K562 (cell line): ENCODE data around the gene ZNF609. TPM values are rescaled to one million over a fixed set of nuclear protein-coding genes. Genes with fewer than 3 reads are reported as not detected.

Source experiments
- ATAC-seq: fragments of 200-7000 bp; cut with Tn5 transposase; 3 replicates; pipeline ENCODE4 v1.9.1; 2020; ENCODE audit warnings: moderate library complexity
- BruUV-seq: library from RNA; stranded (reverse); fragments of 400-500 nt; replicated peaks from 2 replicates; lab custom pipeline; 2021; lab: Mats Ljungman, UMichigan
- CTCF ChIA-PET: fragments of 300-600 bp; formaldehyde crosslinking; extraction: SDS; loops from one replicate; lab custom pipeline; 2021; ENCODE audit warnings: low intra/inter-chr PET ratio; lab: Yijun Ruan, JAX
- POLR2A ChIA-PET: fragments of 300-600, 350-650 bp; sonication (Branson Sonifier 250); formaldehyde crosslinking; extraction: SDS; loops from one replicate; lab custom pipeline; 2021; ENCODE audit warnings: antibody characterized with exemption, inconsistent platforms; lab: Yijun Ruan, JAX
- DNase-seq, 4 experiments: peaks; one replicate each; pipeline versions ENCODE4 v3.0.0 to v3.0.0-alpha.2; 2011 to 2018; ENCODE audit warnings: low spot score in 3 of 4, mixed read lengths in 3 of 4; ENCODE audit errors: extremely low read depth in 1 of 4
- FAIRE-seq: peaks from 2 replicates; lab custom pipeline; 2011; peaks lifted over from hg19 to GRCh38; lab: Jason Lieb, UNC
- H2AFZ ChIP-seq: 2 replicates; pipeline ENCODE4 v1.6.0; 2011; ENCODE audit warnings: low read depth, low read length, control low read depth, inconsistent platforms
- H3K27ac ChIP-seq: fragments of 200-600 bp; 3 replicates; pipeline ENCODE4 v1.8.0; 2011; ENCODE audit warnings: low read depth, mild to moderate bottlenecking, control low read depth, inconsistent platforms, low read length, moderate library complexity, mixed read lengths; ENCODE audit errors: extremely low read depth
- H3K27me3 ChIP-seq, 2 experiments: fragments of 300-600 bp in 1 of 2; 2 replicates in 1 of 2; 3 replicates in 1 of 2; pipeline versions ENCODE4 v1.6.0 to v1.8.0; 2011; ENCODE audit warnings: inconsistent platforms in 2 of 2, low read length in 2 of 2, mild to moderate bottlenecking in 1 of 2, mixed read lengths in 1 of 2, moderate library complexity in 1 of 2; ENCODE audit not compliant: control insufficient read depth in 2 of 2, insufficient read depth in 2 of 2
- H3K36me3 ChIP-seq: fragments of 300-600 bp; 3 replicates; pipeline ENCODE4 v1.8.0; 2011; ENCODE audit warnings: mild to moderate bottlenecking, low read length, inconsistent platforms; ENCODE audit not compliant: control insufficient read depth, insufficient read depth
- H3K4me1 ChIP-seq, 2 experiments: fragments of 200-600 bp in 1 of 2; replicated peaks in 1 of 2; 2 replicates in 1 of 2; 3 replicates in 1 of 2; pipeline versions ENCODE4 v1.5.1 to v1.8.0; 2011; ENCODE audit warnings: inconsistent platforms in 2 of 2, low read length in 2 of 2, mild to moderate bottlenecking in 1 of 2, mixed read lengths in 1 of 2, moderate library complexity in 1 of 2; ENCODE audit not compliant: control insufficient read depth in 2 of 2, insufficient read depth in 2 of 2
- H3K4me2 ChIP-seq: 2 replicates; pipeline ENCODE4 v1.6.1; 2011; ENCODE audit warnings: low read length, control low read depth, inconsistent platforms, mixed read lengths; ENCODE audit not compliant: insufficient read depth
- H3K4me3 ChIP-seq: fragments of 200-600 bp; sonication (generic), shearing (Covaris generic); 2 replicates; pipeline ENCODE4 v1.5.1; 2016; ENCODE audit warnings: control low read depth, inconsistent platforms
- H3K79me2 ChIP-seq: fragments of 200-600 bp; 3 replicates; pipeline ENCODE4 v1.8.0; 2011; ENCODE audit warnings: low read length, inconsistent platforms; ENCODE audit not compliant: control insufficient read depth, insufficient read depth
- H3K9ac ChIP-seq, 2 experiments: 2 replicates each; pipeline versions ENCODE4 v1.6.0 to v1.6.1; 2011; ENCODE audit warnings: low read depth in 2 of 2, low read length in 2 of 2, control low read depth in 1 of 2, inconsistent platforms in 1 of 2, mild to moderate bottlenecking in 1 of 2, mixed read lengths in 1 of 2; ENCODE audit not compliant: insufficient read depth in 1 of 2
- H3K9me1 ChIP-seq: one replicate; pipeline ENCODE4 v1.6.0; 2011; ENCODE audit warnings: inconsistent platforms, mild to moderate bottlenecking, low read length, moderate library complexity; ENCODE audit not compliant: control insufficient read depth, insufficient read depth
- H3K9me3 ChIP-seq: replicated peaks from 2 replicates; pipeline ENCODE4 v1.5.1; 2011; ENCODE audit warnings: low read depth, low read length, inconsistent platforms; ENCODE audit not compliant: control insufficient read depth, insufficient read depth
- H4K20me1 ChIP-seq: replicated peaks from 2 replicates; pipeline ENCODE4 v1.6.1; 2011; ENCODE audit warnings: low read length, inconsistent platforms, mixed read lengths; ENCODE audit not compliant: control insufficient read depth, insufficient read depth
- CSDE1 ChIP-seq, 2 experiments: fragments of 450-650 bp; IDR thresholded peaks; 2 replicates each; pipeline ENCODE4 v1.6.1; 2016; ENCODE audit warnings: mild to moderate bottlenecking in 1 of 2
- FOXA1 ChIP-seq: fragments of 450-650 bp; IDR thresholded peaks from 2 replicates; pipeline ENCODE4 v1.6.1; 2016; ENCODE audit warnings: mild to moderate bottlenecking, borderline replicate concordance
- LEF1 ChIP-seq: fragments of 450-650 bp; IDR thresholded peaks from 2 replicates; pipeline ENCODE4 v1.6.1; 2016; ENCODE audit warnings: mild to moderate bottlenecking
- PHF8 ChIP-seq: fragments of 200-600 bp; sonication (generic); IDR thresholded peaks from 2 replicates; pipeline ENCODE4 v1.6.1; 2012; ENCODE audit warnings: mixed run types, mild to moderate bottlenecking, inconsistent platforms, low read length, moderate library complexity, borderline replicate concordance
- PTRF ChIP-seq: fragments of 450-650 bp; IDR thresholded peaks from 2 replicates; pipeline ENCODE4 v1.6.1; 2016; ENCODE audit warnings: mild to moderate bottlenecking, missing genetic modification characterization, missing compliant biosample characterization
- RHOXF2B ChIP-seq: fragments of 250-450 bp; sonication (Bioruptor Pico); conservative IDR thresholded peaks from 2 replicates; pipeline ENCODE4 v1.5.1; 2021
- SMARCC2 ChIP-seq: fragments of 450-650 bp; IDR thresholded peaks from 2 replicates; pipeline ENCODE4 v1.6.1; 2017; ENCODE audit warnings: antibody characterized with exemption, moderate library complexity, mild to moderate bottlenecking, low read depth
- ZNF324 ChIP-seq: fragments of 250-450 bp; sonication (Bioruptor Pico); IDR thresholded peaks from 2 replicates; pipeline ENCODE4 v1.4.0; 2020; ENCODE audit warnings: mild to moderate bottlenecking
- ZNF57 ChIP-seq: fragments of 450-650 bp; formaldehyde crosslinking; IDR thresholded peaks from 2 replicates; pipeline ENCODE4 v1.4.0; 2020; ENCODE audit warnings: mild to moderate bottlenecking, moderate library complexity
- ZNF717 ChIP-seq: fragments of 250-450 bp; sonication (Bioruptor Pico); IDR thresholded peaks from 2 replicates; pipeline ENCODE4 v1.5.0; 2021
- ZSCAN32 ChIP-seq: fragments of 450-650 bp; formaldehyde crosslinking; IDR thresholded peaks from 2 replicates; pipeline ENCODE4 v1.4.0; 2020; ENCODE audit warnings: mild to moderate bottlenecking, moderate library complexity
- WGBS: fragments of 100-300 bp; shearing (Covaris generic); methylation state at CpG from one replicate; pipeline ENCODE4 v1.1.6; 2016; ENCODE audit warnings: low coverage, mixed read lengths; ENCODE audit not compliant: insufficient coverage; ENCODE audit errors: missing lambda C conversion rate; 5-methylcytosine and 5-hydroxymethylcytosine counted together
- in situ Hi-C: fragments of 300-500 bp; cut with MboI; formaldehyde crosslinking; loops from 4 replicates; pipeline ENCODE4 v1.15.0; 2018; ENCODE audit warnings: inconsistent platforms, mixed read lengths
- intact Hi-C: fragments of 100-400 bp; cut with micrococcal nuclease; formaldehyde crosslinking; loops from 2 replicates; pipeline ENCODE4 v1.14.2; 2022
- polyA plus RNA-seq, 8 experiments: library from polyadenylated mRNA; depleted of rRNA in 4 of 8; stranded (reverse) in 5 of 8; unstranded in 3 of 8; fragments of >200 nt; fragmentation: Nextera tagmentation in 2 of 8; fragmentation: Illumina TruSeq in 1 of 8; extraction: Ambion mirVana in 2 of 8; extraction: Trizol in 1 of 8; gene quantifications; 2 replicates each; pipeline versions ENCODE4 v1.2.1 to v1.2.3, GENCODE V29; 2011 to 2014; ENCODE audit warnings: inconsistent platforms in 1 of 8, missing spikeins in 1 of 8
- total RNA-seq, 7 experiments: library from RNA; depleted of rRNA in 6 of 7; stranded (reverse); fragments of >200 nt in 6 of 7; fragmentation: Illumina TruSeq in 2 of 7; extraction: Trizol in 2 of 7; gene quantifications; 2 replicates each; pipeline versions ENCODE4 v1.2.1 to v1.2.3, GENCODE V29; 2011 to 2021; ENCODE audit warnings: low replicate concordance in 1 of 7
- TF ChIP-seq, protein P1 (sequence below), 3 experiments: fragments of 200-800 bp in 1 of 3; sonication (Bioruptor generic) in 1 of 3; sonication (generic) in 1 of 3; formaldehyde crosslinking in 1 of 3; IDR thresholded peaks; 2 replicates each; pipeline versions ENCODE4 v1.6.1 to v1.8.0; 2016 to 2022; ENCODE audit warnings: mild to moderate bottlenecking in 2 of 3, missing compliant biosample characterization in 2 of 3, missing genetic modification characterization in 2 of 3, missing genetic modification reagents in 1 of 3
- TF ChIP-seq, protein P2 (sequence below): fragments of 200-800 bp; sonication (Bioruptor generic); IDR thresholded peaks from 2 replicates; pipeline ENCODE4 v1.6.1; 2017; ENCODE audit warnings: missing genetic modification characterization, missing compliant biosample characterization
- TF ChIP-seq, protein P3 (sequence below): IDR thresholded peaks from 2 replicates; pipeline ENCODE4 v1.6.1; 2011; ENCODE audit warnings: borderline replicate concordance, low read depth, mild to moderate bottlenecking, moderate library complexity, low read length; ENCODE audit not compliant: insufficient read depth, poor library complexity, severe bottlenecking

The ZNF609 gene
- total and polyA plus RNA-seq, 9 of the 15 experiments (the other 6 are each of a cell fraction or from before 2014, with no cell fraction given): 3.0 to 38.7 (median 17.8) TPM

DNA sequence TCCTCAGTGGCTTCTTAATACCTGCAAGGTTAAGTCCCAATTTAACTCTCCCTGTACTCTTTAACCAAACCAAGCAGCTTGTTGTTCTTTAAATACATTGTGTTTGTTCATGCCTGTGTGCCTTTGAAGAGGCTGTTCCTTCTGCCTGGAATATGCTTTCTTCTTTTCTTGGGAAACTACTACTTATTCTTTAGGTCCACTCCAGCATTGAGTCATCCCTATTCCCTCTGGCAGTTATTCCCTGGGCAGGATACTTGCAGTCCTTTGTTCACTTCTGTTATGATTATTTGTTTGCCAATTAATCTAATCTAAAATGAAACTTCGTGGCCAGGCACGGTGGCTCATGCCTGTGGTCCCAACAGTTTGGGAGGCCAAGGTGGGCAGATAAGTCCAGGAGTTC lies 139.3 kb downstream of the ZNF609 start:
- H3K79me2 ChIP-seq: peaks cover 84% of the 10 kb centered on the region
- no peaks in the 10 kb centered on the region for H3K36me3 ChIP-seq
- peaks cover 0 to 17% of the 10 kb centered on the region in 2 experiments; a peak in 3 of 5 replicates for H3K4me1 ChIP-seq
- H3K27me3 ChIP-seq: no peaks in the 10 kb centered on the region
- no peak overlapping the region for H3K4me2 ChIP-seq
- ChIA-PET CTCF (no interaction called here), POLR2A (no interaction called here)
- peaks cover 22% of the 10 kb centered on the region for H4K20me1 ChIP-seq
- H3K9me1 ChIP-seq: no peaks in the 10 kb centered on the region
- no peak overlapping the region for H3K27ac ChIP-seq
- in situ Hi-C loops: no loop called here
- no peak for ATAC-seq
- 17% methylated on average over 2 of the region's 2 CpGs for WGBS
- no peaks in the 10 kb centered on the region for H3K9me3 ChIP-seq
- no peak for DNase-seq
- intact Hi-C loops: no loop called here
- no peak overlapping the region for H2AFZ ChIP-seq
- BruUV-seq: no TSS peak
- H3K4me3 ChIP-seq: no peak overlapping the region
- FAIRE-seq: no peak
- TF ChIP-seq PHF8 (no peak), LEF1 (no peak), ZNF57 (no peak), CSDE1 (IDR thresholded peaks at IDR 0.05) (no peak), ZNF324 (no peak), ZNF717 (CRISPR knock-in tag) (no peak), SMARCC2 (no peak), PTRF (no peak), FOXA1 (no peak), ZSCAN32 (no peak), RHOXF2B (CRISPR knock-in tag) (no peak)
- TF ChIP-seq, protein P1, sequence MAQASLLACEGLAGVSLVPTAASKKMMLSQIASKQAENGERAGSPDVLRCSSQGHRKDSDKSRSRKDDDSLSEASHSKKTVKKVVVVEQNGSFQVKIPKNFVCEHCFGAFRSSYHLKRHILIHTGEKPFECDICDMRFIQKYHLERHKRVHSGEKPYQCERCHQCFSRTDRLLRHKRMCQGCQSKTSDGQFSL (CRISPR knock-in tag; IDR thresholded peaks at IDR 0.05): no peak
- TF ChIP-seq, protein P1 (tag; IDR thresholded peaks at IDR 0.05): no peak
- TF ChIP-seq, protein P2, sequence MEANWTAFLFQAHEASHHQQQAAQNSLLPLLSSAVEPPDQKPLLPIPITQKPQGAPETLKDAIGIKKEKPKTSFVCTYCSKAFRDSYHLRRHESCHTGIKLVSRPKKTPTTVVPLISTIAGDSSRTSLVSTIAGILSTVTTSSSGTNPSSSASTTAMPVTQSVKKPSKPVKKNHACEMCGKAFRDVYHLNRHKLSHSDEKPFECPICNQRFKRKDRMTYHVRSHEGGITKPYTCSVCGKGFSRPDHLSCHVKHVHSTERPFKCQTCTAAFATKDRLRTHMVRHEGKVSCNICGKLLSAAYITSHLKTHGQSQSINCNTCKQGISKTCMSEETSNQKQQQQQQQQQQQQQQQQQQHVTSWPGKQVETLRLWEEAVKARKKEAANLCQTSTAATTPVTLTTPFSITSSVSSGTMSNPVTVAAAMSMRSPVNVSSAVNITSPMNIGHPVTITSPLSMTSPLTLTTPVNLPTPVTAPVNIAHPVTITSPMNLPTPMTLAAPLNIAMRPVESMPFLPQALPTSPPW (CRISPR knock-in tag): no peak
- TF ChIP-seq, protein P3, sequence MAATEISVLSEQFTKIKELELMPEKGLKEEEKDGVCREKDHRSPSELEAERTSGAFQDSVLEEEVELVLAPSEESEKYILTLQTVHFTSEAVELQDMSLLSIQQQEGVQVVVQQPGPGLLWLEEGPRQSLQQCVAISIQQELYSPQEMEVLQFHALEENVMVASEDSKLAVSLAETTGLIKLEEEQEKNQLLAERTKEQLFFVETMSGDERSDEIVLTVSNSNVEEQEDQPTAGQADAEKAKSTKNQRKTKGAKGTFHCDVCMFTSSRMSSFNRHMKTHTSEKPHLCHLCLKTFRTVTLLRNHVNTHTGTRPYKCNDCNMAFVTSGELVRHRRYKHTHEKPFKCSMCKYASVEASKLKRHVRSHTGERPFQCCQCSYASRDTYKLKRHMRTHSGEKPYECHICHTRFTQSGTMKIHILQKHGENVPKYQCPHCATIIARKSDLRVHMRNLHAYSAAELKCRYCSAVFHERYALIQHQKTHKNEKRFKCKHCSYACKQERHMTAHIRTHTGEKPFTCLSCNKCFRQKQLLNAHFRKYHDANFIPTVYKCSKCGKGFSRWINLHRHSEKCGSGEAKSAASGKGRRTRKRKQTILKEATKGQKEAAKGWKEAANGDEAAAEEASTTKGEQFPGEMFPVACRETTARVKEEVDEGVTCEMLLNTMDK: no peak
- no peak overlapping the region for H3K9ac ChIP-seq
